Head of caudate nucleus (tissue), 42 donors: Measurements from ENCODE around the gene PCDH10.
"Not testable (repeated sequence)": the region's sequence is repeated elsewhere in the genome, so short reads cannot be mapped to it uniquely, and the experiment has no call there.

ENCODE experiments used
- DNase-seq, 42 donors: peaks; one replicate each; pipeline versions ENCODE4 v3.0.0 to v3.0.0-alpha.2; 2020 to 2021; ENCODE audit warnings: mixed read lengths in 7 of 42
- intact Hi-C: fragments of 100-400 bp; cut with DNase I; formaldehyde crosslinking; loops from one replicate; pipeline ENCODE4 v1.15.0; 2022

Gene PCDH10

DNA sequence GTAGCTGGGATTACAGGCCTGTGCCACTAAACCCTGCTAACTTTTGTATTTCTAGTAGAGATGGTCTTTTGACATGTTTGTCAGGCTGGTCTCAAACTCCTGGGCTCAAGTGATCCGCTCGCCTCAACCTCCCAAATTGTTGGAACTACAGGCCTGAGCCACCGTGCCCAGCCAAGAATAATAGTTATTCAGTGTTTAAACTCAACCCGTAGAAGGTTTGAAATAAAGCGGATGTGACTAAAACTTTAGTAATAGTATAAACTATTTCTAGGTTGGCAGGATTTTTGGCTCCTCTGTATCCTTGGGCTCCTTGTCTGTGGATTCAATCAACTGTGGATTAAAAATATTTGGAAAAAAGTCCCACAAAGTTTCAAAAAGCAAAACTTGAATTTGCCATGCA lies 37.8 kb downstream of the PCDH10 start:
- intact Hi-C loops: no loop called here
- DNase-seq: no peak

GRCh38 chr4:133188433-133189146 lies 39.5 kb downstream of the PCDH10 start:
- no peak for DNase-seq
- intact Hi-C loops: no loop called here

GRCh38 chr4:133189147-133189517 lies 40.0 kb downstream of the PCDH10 start:
- no peak for DNase-seq
- intact Hi-C loops: no loop called here

DNA sequence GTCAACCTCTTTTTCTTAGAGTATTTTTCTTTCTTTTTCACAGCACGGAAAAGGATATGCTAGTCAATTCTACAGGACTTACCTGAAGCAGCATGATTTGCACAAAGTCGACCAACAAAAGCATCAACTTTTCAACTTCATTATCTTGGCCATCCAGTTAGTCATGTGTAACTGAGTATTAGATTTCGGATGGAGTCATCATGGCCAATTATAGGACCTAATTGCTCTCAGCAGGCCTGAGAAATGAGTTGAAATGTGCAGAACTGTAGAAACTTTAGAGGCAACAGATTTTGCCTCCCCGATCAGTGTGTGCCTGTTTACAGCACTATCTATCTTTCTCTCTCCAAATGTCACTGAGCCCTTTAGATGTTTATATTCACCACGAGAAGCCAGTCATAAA lies 41.0 kb downstream of the PCDH10 start:
- DNase-seq: no peak
- intact Hi-C loops: no loop called here

GRCh38 chr4:133208694-133209285 lies 59.7 kb downstream of the PCDH10 start:
- intact Hi-C loops: no loop called here
- DNase-seq: peak in 2 of 42 donors; percentile 11 to 16

DNA sequence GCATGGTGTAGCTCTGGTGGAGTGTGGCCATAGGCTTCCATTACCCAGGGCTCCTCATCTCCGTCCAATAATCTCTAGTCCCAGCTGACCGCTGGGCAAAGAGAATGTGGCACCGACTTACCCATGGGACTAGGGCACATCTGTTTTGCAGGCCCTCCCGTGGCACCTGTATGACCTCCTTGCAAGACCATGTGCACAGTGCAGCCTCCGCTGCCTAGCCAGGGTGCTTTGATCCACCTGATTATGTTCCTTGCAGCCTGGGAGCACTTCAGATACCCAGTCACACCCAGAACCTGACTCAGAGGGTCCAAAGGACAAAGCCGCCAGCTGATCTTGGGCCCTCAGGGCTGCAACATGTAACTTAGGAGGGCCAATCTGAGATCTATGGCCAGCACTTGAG lies 84.8 kb downstream of the PCDH10 start:
- intact Hi-C loops: no loop called here
- DNase-seq: no peak

- DNase-seq, intact Hi-C loops: not testable (repeated sequence)
These were observed 91.4 kb downstream of the PCDH10 start for GRCh38 chr4:133240451-133240850.
